ENCODE measurements around the gene GPR132.

GRCh38 chr14:105030836-105031396, 34.3 kb downstream of the GPR132 start:
- TF ChIP-seq EP300 (IDR thresholded peaks at IDR 0.05) = no peak
- TF ChIP-seq CTCF (IDR thresholded peaks at IDR 0.05) = no peak
- no peak for TF ChIP-seq POLR2A (IDR thresholded peaks at IDR 0.05)
